ENCODE data around the gene RIPPLY1.

Gene RIPPLY1

GRCh38 chrX:106931831-106932491 is 28.8 kb upstream of the RIPPLY1 start:
- no peak overlapping the region for H3K4me3 ChIP-seq (ENCODE audit: low read length)
- TF ChIP-seq ZNF274 (IDR thresholded peaks at IDR 0.05; ENCODE audit: low read depth, low read length), result no peak

- no peak overlapping the region for H3K4me3 ChIP-seq (ENCODE audit: low read length)
- no peak for TF ChIP-seq ZNF274 (IDR thresholded peaks at IDR 0.05; ENCODE audit: low read depth, low read length)
Measured at GRCh38 chrX:106928227-106928626, 25.1 kb upstream of the RIPPLY1 start.

GRCh38 chrX:106927700-106928099 is 24.6 kb upstream of the RIPPLY1 start:
- no peak overlapping the region for H3K4me3 ChIP-seq (ENCODE audit: low read length)
- no peak for TF ChIP-seq ZNF274 (IDR thresholded peaks at IDR 0.05; ENCODE audit: low read depth, low read length)

GRCh38 chrX:106927023-106927422 is 23.9 kb upstream of the RIPPLY1 start:
- H3K4me3 ChIP-seq (ENCODE audit: low read length), result no peak overlapping the region
- TF ChIP-seq ZNF274 (IDR thresholded peaks at IDR 0.05; ENCODE audit: low read depth, low read length), result no peak

- H3K4me3 ChIP-seq (ENCODE audit: low read length), result no peak overlapping the region
- TF ChIP-seq ZNF274 (IDR thresholded peaks at IDR 0.05; ENCODE audit: low read depth, low read length), result no peak
Measured at GRCh38 chrX:106921637-106922036, 18.5 kb upstream of the RIPPLY1 start.

GRCh38 chrX:106919932-106920452 is 16.9 kb upstream of the RIPPLY1 start, which contains the start of gene CLDN2:
Gene CLDN2 (plus strand): TSS chrX:106920402. CDS start chrX:106928229, 7,827 bp downstream.
- no peak within 1 kb of the TSS for H3K4me3 ChIP-seq (ENCODE audit: low read length)
- no peak for TF ChIP-seq ZNF274 (IDR thresholded peaks at IDR 0.05; ENCODE audit: low read depth, low read length)

- no peak for TF ChIP-seq ZNF274 (IDR thresholded peaks at IDR 0.05; ENCODE audit: low read depth, low read length)
- no peak overlapping the region for H3K4me3 ChIP-seq (ENCODE audit: low read length)
Measured at GRCh38 chrX:106917830-106918500, 14.8 kb upstream of the RIPPLY1 start.

- no peak for TF ChIP-seq ZNF274 (IDR thresholded peaks at IDR 0.05; ENCODE audit: low read depth, low read length)
- no peak overlapping the region for H3K4me3 ChIP-seq (ENCODE audit: low read length)
Measured at GRCh38 chrX:106912864-106913263, 9.7 kb upstream of the RIPPLY1 start.

- TF ChIP-seq ZNF274 (IDR thresholded peaks at IDR 0.05; ENCODE audit: low read depth, low read length), result no peak
- H3K4me3 ChIP-seq (ENCODE audit: low read length), result no peak overlapping the region
Measured at GRCh38 chrX:106906361-106906760, 3.2 kb upstream of the RIPPLY1 start.

GRCh38 chrX:106905064-106905708 is 2.0 kb upstream of the RIPPLY1 start:
- no peak overlapping the region for H3K4me3 ChIP-seq (ENCODE audit: low read length)
- no peak for TF ChIP-seq ZNF274 (IDR thresholded peaks at IDR 0.05; ENCODE audit: low read depth, low read length)

- no peak for TF ChIP-seq ZNF274 (IDR thresholded peaks at IDR 0.05; ENCODE audit: low read depth, low read length)
- no peak overlapping the region for H3K4me3 ChIP-seq (ENCODE audit: low read length)
Measured at GRCh38 chrX:106903856-106904528, 851 bp upstream of the RIPPLY1 start.

GRCh38 chrX:106902684-106903083 is 457 bp downstream of the RIPPLY1 start:
- no peak for TF ChIP-seq ZNF274 (IDR thresholded peaks at IDR 0.05; ENCODE audit: low read depth, low read length)

GRCh38 chrX:106901781-106902219 is 1.3 kb downstream of the RIPPLY1 start:
- no peak overlapping the region for H3K4me3 ChIP-seq (ENCODE audit: low read length)
- no peak for TF ChIP-seq ZNF274 (IDR thresholded peaks at IDR 0.05; ENCODE audit: low read depth, low read length)

More at GRCh38 chrX:106902684-106903083, 457 bp downstream of the RIPPLY1 start:
- no peak overlapping the region for H3K4me3 ChIP-seq (ENCODE audit: low read length)

GRCh38 chrX:106901341-106901740 is 1.8 kb downstream of the RIPPLY1 start:
- TF ChIP-seq ZNF274 (IDR thresholded peaks at IDR 0.05; ENCODE audit: low read depth, low read length), result no peak
- no peak overlapping the region for H3K4me3 ChIP-seq (ENCODE audit: low read length)
